ENCODE data around the gene FILIP1L.

GRCh38 chr3:100008081-100008698 is 106.1 kb downstream of the FILIP1L start:
- TF ChIP-seq, protein P1, sequence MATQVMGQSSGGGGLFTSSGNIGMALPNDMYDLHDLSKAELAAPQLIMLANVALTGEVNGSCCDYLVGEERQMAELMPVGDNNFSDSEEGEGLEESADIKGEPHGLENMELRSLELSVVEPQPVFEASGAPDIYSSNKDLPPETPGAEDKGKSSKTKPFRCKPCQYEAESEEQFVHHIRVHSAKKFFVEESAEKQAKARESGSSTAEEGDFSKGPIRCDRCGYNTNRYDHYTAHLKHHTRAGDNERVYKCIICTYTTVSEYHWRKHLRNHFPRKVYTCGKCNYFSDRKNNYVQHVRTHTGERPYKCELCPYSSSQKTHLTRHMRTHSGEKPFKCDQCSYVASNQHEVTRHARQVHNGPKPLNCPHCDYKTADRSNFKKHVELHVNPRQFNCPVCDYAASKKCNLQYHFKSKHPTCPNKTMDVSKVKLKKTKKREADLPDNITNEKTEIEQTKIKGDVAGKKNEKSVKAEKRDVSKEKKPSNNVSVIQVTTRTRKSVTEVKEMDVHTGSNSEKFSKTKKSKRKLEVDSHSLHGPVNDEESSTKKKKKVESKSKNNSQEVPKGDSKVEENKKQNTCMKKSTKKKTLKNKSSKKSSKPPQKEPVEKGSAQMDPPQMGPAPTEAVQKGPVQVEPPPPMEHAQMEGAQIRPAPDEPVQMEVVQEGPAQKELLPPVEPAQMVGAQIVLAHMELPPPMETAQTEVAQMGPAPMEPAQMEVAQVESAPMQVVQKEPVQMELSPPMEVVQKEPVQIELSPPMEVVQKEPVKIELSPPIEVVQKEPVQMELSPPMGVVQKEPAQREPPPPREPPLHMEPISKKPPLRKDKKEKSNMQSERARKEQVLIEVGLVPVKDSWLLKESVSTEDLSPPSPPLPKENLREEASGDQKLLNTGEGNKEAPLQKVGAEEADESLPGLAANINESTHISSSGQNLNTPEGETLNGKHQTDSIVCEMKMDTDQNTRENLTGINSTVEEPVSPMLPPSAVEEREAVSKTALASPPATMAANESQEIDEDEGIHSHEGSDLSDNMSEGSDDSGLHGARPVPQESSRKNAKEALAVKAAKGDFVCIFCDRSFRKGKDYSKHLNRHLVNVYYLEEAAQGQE (IDR thresholded peaks at IDR 0.05; ENCODE audit: low read depth, low read length): no peak
- TF ChIP-seq, protein P2, sequence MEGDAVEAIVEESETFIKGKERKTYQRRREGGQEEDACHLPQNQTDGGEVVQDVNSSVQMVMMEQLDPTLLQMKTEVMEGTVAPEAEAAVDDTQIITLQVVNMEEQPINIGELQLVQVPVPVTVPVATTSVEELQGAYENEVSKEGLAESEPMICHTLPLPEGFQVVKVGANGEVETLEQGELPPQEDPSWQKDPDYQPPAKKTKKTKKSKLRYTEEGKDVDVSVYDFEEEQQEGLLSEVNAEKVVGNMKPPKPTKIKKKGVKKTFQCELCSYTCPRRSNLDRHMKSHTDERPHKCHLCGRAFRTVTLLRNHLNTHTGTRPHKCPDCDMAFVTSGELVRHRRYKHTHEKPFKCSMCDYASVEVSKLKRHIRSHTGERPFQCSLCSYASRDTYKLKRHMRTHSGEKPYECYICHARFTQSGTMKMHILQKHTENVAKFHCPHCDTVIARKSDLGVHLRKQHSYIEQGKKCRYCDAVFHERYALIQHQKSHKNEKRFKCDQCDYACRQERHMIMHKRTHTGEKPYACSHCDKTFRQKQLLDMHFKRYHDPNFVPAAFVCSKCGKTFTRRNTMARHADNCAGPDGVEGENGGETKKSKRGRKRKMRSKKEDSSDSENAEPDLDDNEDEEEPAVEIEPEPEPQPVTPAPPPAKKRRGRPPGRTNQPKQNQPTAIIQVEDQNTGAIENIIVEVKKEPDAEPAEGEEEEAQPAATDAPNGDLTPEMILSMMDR (IDR thresholded peaks at IDR 0.05): no peak
- TF ChIP-seq SMC3 (IDR thresholded peaks at IDR 0.05; ENCODE audit: low read depth, low read length) (no peak), MXI1 (IDR thresholded peaks at IDR 0.05; ENCODE audit: low read depth, low read length) (no peak), POLR2AphosphoS5 (IDR thresholded peaks at IDR 0.05; ENCODE audit: low read depth, low read length) (no peak), EP300 (IDR thresholded peaks at IDR 0.05; ENCODE audit: borderline replicate concordance in 1 of 2, low read depth in 1 of 2, low read length in 1 of 2) (no peak), MEF2A (IDR thresholded peaks at IDR 0.05; ENCODE audit: borderline replicate concordance, low read depth) (no peak), RAD21 (IDR thresholded peaks at IDR 0.05; ENCODE audit: low read length) (no peak), RCOR1 (IDR thresholded peaks at IDR 0.05; ENCODE audit: low read length) (no peak), JUND (IDR thresholded peaks at IDR 0.05) (no peak)
- TF ChIP-seq, protein P3, sequence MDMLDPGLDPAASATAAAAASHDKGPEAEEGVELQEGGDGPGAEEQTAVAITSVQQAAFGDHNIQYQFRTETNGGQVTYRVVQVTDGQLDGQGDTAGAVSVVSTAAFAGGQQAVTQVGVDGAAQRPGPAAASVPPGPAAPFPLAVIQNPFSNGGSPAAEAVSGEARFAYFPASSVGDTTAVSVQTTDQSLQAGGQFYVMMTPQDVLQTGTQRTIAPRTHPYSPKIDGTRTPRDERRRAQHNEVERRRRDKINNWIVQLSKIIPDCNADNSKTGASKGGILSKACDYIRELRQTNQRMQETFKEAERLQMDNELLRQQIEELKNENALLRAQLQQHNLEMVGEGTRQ (IDR thresholded peaks at IDR 0.05; ENCODE audit: borderline replicate concordance, low read depth, low read length): no peak

Data from SK-N-SH (cell line).